Neural cell (in vitro differentiated cells): ENCODE results near the gene WDR74. TPM values are rescaled to one million over a fixed set of nuclear protein-coding genes. Genes with fewer than 3 reads are reported as not detected.
A peak's percentile ranks its signal among the peaks of the same experiment; 100 is the strongest.

Experiments
- H2AFZ ChIP-seq: fragments of 200-600, 300-800 bp; sonication (generic), shearing (Covaris generic); 2 replicates; pipeline ENCODE4 v1.6.0; 2014; ENCODE audit warnings: low read depth, mild to moderate bottlenecking, antibody characterized with exemption, low read length, moderate library complexity
- H3F3A ChIP-seq: fragments of 200-600 bp; shearing (Covaris generic); 2 replicates; pipeline ENCODE4 v1.6.1; 2016; ENCODE audit warnings: mild to moderate bottlenecking, moderate library complexity, mixed read lengths, antibody characterized with exemption, low read length; ENCODE audit not compliant: insufficient read depth, poor library complexity, severe bottlenecking
- H3K27ac ChIP-seq: fragments of 200-600, 300-800 bp; sonication (generic), shearing (Covaris generic); 2 replicates; pipeline ENCODE4 v1.5.1; 2014; ENCODE audit warnings: mild to moderate bottlenecking, low read length, moderate library complexity
- H3K27me3 ChIP-seq: fragments of 300-800, 200-600 bp; sonication (generic), shearing (Covaris generic); 2 replicates; pipeline ENCODE4 v1.6.0; 2014; ENCODE audit warnings: mild to moderate bottlenecking, low read depth, low read length, moderate library complexity; ENCODE audit not compliant: insufficient read depth
- H3K36me3 ChIP-seq: fragments of 300-800, 200-600 bp; sonication (generic), shearing (Covaris generic); 2 replicates; pipeline ENCODE4 v1.5.1; 2014; ENCODE audit warnings: mild to moderate bottlenecking, antibody characterized with exemption, low read length, moderate library complexity; ENCODE audit not compliant: insufficient read depth
- H3K4me2 ChIP-seq: fragments of 300-800, 200-600 bp; sonication (generic), shearing (Covaris generic); 2 replicates; pipeline ENCODE4 v1.6.0; 2014; ENCODE audit warnings: mild to moderate bottlenecking, low read length
- H3K4me3 ChIP-seq: fragments of 300-800, 200-600 bp; sonication (generic), shearing (Covaris generic); 2 replicates; pipeline ENCODE4 v1.5.1; 2014; ENCODE audit warnings: mild to moderate bottlenecking, low read length, moderate library complexity
- H3K79me2 ChIP-seq: fragments of 200-600 bp; shearing (Covaris generic); replicated peaks from 2 replicates; pipeline ENCODE4 v1.6.0; 2014; ENCODE audit warnings: mild to moderate bottlenecking, low read length, moderate library complexity; ENCODE audit not compliant: insufficient read depth
- H3K9ac ChIP-seq: fragments of 300-800, 200-600 bp; sonication (generic), shearing (Covaris generic); 2 replicates; pipeline ENCODE4 v1.6.1; 2016; ENCODE audit warnings: mild to moderate bottlenecking, low read length, mixed read lengths
- H3K9me2 ChIP-seq: fragments of 200-600 bp; shearing (Covaris generic); 2 replicates; pipeline ENCODE4 v1.6.1; 2016; ENCODE audit warnings: mild to moderate bottlenecking, low read length, mixed read lengths; ENCODE audit not compliant: insufficient read depth
- H3K9me3 ChIP-seq: fragments of 200-600, 300-800 bp; sonication (generic), shearing (Covaris generic); 2 replicates; pipeline ENCODE4 v1.6.1; 2016; ENCODE audit warnings: mild to moderate bottlenecking, mixed run types, low read length, moderate library complexity, mixed read lengths
- H4K20me1 ChIP-seq: fragments of 200-600 bp; shearing (Covaris generic); 2 replicates; pipeline ENCODE4 v1.6.1; 2016; ENCODE audit warnings: mild to moderate bottlenecking, mixed run types; ENCODE audit not compliant: insufficient read depth
- CTCF ChIP-seq: fragments of 450-650 bp; IDR thresholded peaks from 2 replicates; pipeline ENCODE4 v1.5.1; 2014; ENCODE audit warnings: antibody characterized with exemption, mild to moderate bottlenecking, moderate library complexity; ENCODE audit not compliant: poor library complexity, severe bottlenecking
- EP300 ChIP-seq: fragments of 450-650 bp; conservative IDR thresholded peaks from 2 replicates; pipeline ENCODE4 v1.6.1; 2014; ENCODE audit warnings: antibody characterized with exemption, mild to moderate bottlenecking, moderate library complexity; ENCODE audit not compliant: poor library complexity, severe bottlenecking
- EZH2 ChIP-seq: fragments of 200-600, 300-800 bp; shearing (Covaris generic), sonication (generic); IDR thresholded peaks from 2 replicates; pipeline ENCODE4 v1.6.1; 2014; ENCODE audit warnings: antibody characterized with exemption, low read length, borderline replicate concordance, mild to moderate bottlenecking; ENCODE audit not compliant: insufficient read depth, poor library complexity, severe bottlenecking
- MXI1 ChIP-seq: fragments of 450-650 bp; conservative IDR thresholded peaks from 2 replicates; pipeline ENCODE4 v1.6.1; 2014; ENCODE audit warnings: antibody characterized with exemption, mild to moderate bottlenecking; ENCODE audit not compliant: poor library complexity, severe bottlenecking
- POLR2AphosphoS5 ChIP-seq: IDR thresholded peaks from 2 replicates; pipeline ENCODE4 v1.6.1; 2012
- SMC3 ChIP-seq: fragments of 450-650 bp; conservative IDR thresholded peaks from 2 replicates; pipeline ENCODE4 v1.6.1; 2014; ENCODE audit warnings: antibody characterized with exemption, mild to moderate bottlenecking, moderate library complexity; ENCODE audit not compliant: poor library complexity
- polyA plus RNA-seq: library from polyadenylated mRNA; depleted of rRNA; stranded (reverse); fragments of >200 nt; gene quantifications from 2 replicates; pipeline ENCODE4 v1.2.3, GENCODE V29; 2014
- TF ChIP-seq, protein P1 (sequence below): IDR thresholded peaks from 2 replicates; pipeline ENCODE4 v1.6.1; 2012; ENCODE audit warnings: borderline replicate concordance

Gene WDR74
- polyA plus RNA-seq, 1 donor from 2014 or later: 50.4 TPM

DNA sequence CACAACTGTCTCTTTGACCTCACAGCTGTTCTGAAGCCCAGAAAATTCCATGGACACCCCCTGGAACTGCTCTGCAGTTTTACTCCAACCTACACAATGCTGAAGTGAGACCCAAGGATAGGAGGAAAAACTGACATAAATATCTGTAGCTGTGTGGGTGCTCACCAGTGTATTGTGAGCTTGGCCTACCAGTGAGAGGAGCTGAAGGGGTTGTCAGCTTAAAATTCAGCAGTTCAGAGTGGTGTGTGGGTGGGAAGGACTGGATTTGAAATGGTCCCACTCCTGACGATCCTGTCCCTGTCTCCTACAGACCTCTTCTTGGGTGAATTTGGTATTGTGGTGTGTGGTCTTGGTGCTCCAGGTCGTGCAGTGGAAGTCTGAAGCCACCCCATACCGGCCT is 49.8 kb downstream of the WDR74 start:
- Histone ChIP-seq H4K20me1 (no peaks in the 10 kb centered on the region), H3K9ac (no peak overlapping the region), H2AFZ (no peak overlapping the region), H3K4me3 (no peak overlapping the region), H3K4me2 (no peak overlapping the region), H3K9me3 (no peaks in the 10 kb centered on the region), H3K27ac (no peak overlapping the region), H3K27me3 (no peaks in the 10 kb centered on the region), H3K36me3 (no peaks in the 10 kb centered on the region), H3K9me2 (no peaks in the 10 kb centered on the region), H3F3A (peaks cover 3% of the 10 kb centered on the region), H3K79me2 (peaks cover 10% of the 10 kb centered on the region)
- TF ChIP-seq EP300: no peak
- no peak for TF ChIP-seq SMC3
- TF ChIP-seq EZH2: no peak
- TF ChIP-seq CTCF: no peak
- TF ChIP-seq POLR2AphosphoS5: no peak

- peaks cover 10% of the 10 kb centered on the region for H3K79me2 ChIP-seq
- H3K9me2 ChIP-seq: no peaks in the 10 kb centered on the region
- H3K4me3 ChIP-seq: peak overlapping the region; percentile 21
- no peaks in the 10 kb centered on the region for H4K20me1 ChIP-seq
- H3K27ac ChIP-seq: no peak overlapping the region
- no peaks in the 10 kb centered on the region for H3K27me3 ChIP-seq
- no peak overlapping the region for H2AFZ ChIP-seq
- TF ChIP-seq EZH2 (no peak), MXI1 (no peak), CTCF (no peak), EP300 (no peak), POLR2AphosphoS5 (no peak), SMC3 (no peak)
- TF ChIP-seq, protein P1, sequence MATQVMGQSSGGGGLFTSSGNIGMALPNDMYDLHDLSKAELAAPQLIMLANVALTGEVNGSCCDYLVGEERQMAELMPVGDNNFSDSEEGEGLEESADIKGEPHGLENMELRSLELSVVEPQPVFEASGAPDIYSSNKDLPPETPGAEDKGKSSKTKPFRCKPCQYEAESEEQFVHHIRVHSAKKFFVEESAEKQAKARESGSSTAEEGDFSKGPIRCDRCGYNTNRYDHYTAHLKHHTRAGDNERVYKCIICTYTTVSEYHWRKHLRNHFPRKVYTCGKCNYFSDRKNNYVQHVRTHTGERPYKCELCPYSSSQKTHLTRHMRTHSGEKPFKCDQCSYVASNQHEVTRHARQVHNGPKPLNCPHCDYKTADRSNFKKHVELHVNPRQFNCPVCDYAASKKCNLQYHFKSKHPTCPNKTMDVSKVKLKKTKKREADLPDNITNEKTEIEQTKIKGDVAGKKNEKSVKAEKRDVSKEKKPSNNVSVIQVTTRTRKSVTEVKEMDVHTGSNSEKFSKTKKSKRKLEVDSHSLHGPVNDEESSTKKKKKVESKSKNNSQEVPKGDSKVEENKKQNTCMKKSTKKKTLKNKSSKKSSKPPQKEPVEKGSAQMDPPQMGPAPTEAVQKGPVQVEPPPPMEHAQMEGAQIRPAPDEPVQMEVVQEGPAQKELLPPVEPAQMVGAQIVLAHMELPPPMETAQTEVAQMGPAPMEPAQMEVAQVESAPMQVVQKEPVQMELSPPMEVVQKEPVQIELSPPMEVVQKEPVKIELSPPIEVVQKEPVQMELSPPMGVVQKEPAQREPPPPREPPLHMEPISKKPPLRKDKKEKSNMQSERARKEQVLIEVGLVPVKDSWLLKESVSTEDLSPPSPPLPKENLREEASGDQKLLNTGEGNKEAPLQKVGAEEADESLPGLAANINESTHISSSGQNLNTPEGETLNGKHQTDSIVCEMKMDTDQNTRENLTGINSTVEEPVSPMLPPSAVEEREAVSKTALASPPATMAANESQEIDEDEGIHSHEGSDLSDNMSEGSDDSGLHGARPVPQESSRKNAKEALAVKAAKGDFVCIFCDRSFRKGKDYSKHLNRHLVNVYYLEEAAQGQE: no peak
- no peaks in the 10 kb centered on the region for H3K9me3 ChIP-seq
- H3K4me2 ChIP-seq: no peak overlapping the region
- no peak overlapping the region for H3K9ac ChIP-seq
- peaks cover 3% of the 10 kb centered on the region for H3F3A ChIP-seq
- H3K36me3 ChIP-seq: no peaks in the 10 kb centered on the region
Observed at GRCh38 chr11:62788991-62789390, 50.4 kb downstream of the WDR74 start.
